ENCODE measurements around the gene COPA. TPM values are rescaled to one million over a fixed set of nuclear protein-coding genes. Genes with fewer than 3 reads are reported as not detected.

The COPA gene
- total RNA-seq, 3 donors from 2014 or later (not counting 1 experiment from before 2014, with no cell fraction given): 140 to 167 (median 148) TPM

- WGBS (ENCODE audit: insufficient coverage): 89% methylated on average over 23 of the region's 23 CpGs
- Histone ChIP-seq H3K4me1 (ENCODE audit: control insufficient read depth, insufficient read depth, low read length) (peaks cover 23% of the 10 kb centered on the region), H3K36me3 (ENCODE audit: control insufficient read depth, insufficient read depth, low read length) (peaks cover 39% of the 10 kb centered on the region), H3K27ac (ENCODE audit: low read length) (no peak overlapping the region), H3K4me3 (ENCODE audit: low read length) (no peak overlapping the region), H3K9me3 (ENCODE audit: control insufficient read depth, insufficient read depth, low read length) (no peaks in the 10 kb centered on the region), H3K27me3 (ENCODE audit: control insufficient read depth, insufficient read depth, low read length) (no peaks in the 10 kb centered on the region)
- peak overlapping the region; percentile 87 to 97 for H3K27ac Mint-ChIP-seq
- no peak for TF ChIP-seq CTCF (IDR thresholded peaks at IDR 0.05)
- H3K4me3 Mint-ChIP-seq: peak overlapping the region; percentile 98
- no peak for DNase-seq
- no peaks in the 10 kb centered on the region for H3K27me3 Mint-ChIP-seq (ENCODE audit: low read depth in 2 of 2)
- no peaks in the 10 kb centered on the region for H3K36me3 Mint-ChIP-seq
- no peaks in the 10 kb centered on the region for H3K9me3 Mint-ChIP-seq
- intact Hi-C loops (cut with micrococcal nuclease): loop anchor here (1.0 kb wide), 2 partner anchors 23 to 58 kb away; partner anchors contain the start of genes COPA, DCAF8 and NCSTN
- no peak for ATAC-seq
- H3K4me1 Mint-ChIP-seq: peaks cover 25 to 26% of the 10 kb centered on the region in 2 donors
Measured at GRCh38 chr1:160285506-160285905, 57.5 kb downstream of the COPA start.

GRCh38 chr1:160284782-160285344, 58.2 kb downstream of the COPA start, which contains the start of gene PEX19:
Gene PEX19, minus strand, starts transcription at chr1:160285133. Its CDS starts 9 bp downstream, at chr1:160285124.
- Mint-ChIP-seq H3K27me3 (ENCODE audit: low read depth in 2 of 2) (no peaks in the 10 kb centered on the region), H3K4me3 (peak within 1 kb of the TSS; percentile 98), H3K36me3 (peaks cover 5% of the 10 kb centered on the region), H3K4me1 (peaks cover 25 to 26% of the 10 kb centered on the region in 2 donors), H3K9me3 (no peaks in the 10 kb centered on the region), H3K27ac (peak within 1 kb of the TSS; percentile 87 to 97)
- no peaks in the 10 kb centered on the region for H3K9me3 ChIP-seq (ENCODE audit: control insufficient read depth, insufficient read depth, low read length)
- ATAC-seq (peak; percentile 100), DNase-seq (peak; percentile 93 to 96)
- intact Hi-C loops (cut with micrococcal nuclease): loop anchor here (1.0 kb wide), 2 partner anchors 23 to 58 kb away; partner anchors contain the start of genes COPA, DCAF8 and NCSTN
- H3K4me1 ChIP-seq (ENCODE audit: control insufficient read depth, insufficient read depth, low read length): peaks cover 23% of the 10 kb centered on the region
- H3K36me3 ChIP-seq (ENCODE audit: control insufficient read depth, insufficient read depth, low read length): peaks cover 39% of the 10 kb centered on the region
- TF ChIP-seq CTCF (IDR thresholded peaks at IDR 0.05): no peak
- H3K4me3 ChIP-seq (ENCODE audit: low read length): peak within 1 kb of the TSS; percentile 94
- under 1% methylated on average over 27 of the region's 27 CpGs for WGBS (ENCODE audit: insufficient coverage)
- no peaks in the 10 kb centered on the region for H3K27me3 ChIP-seq (ENCODE audit: control insufficient read depth, insufficient read depth, low read length)
- peak within 1 kb of the TSS; percentile 76 for H3K27ac ChIP-seq (ENCODE audit: low read length)

GRCh38 chr1:160284220-160284781, 58.7 kb downstream of the COPA start:
- peaks cover 39% of the 10 kb centered on the region for H3K36me3 ChIP-seq (ENCODE audit: control insufficient read depth, insufficient read depth, low read length)
- H3K4me1 ChIP-seq (ENCODE audit: control insufficient read depth, insufficient read depth, low read length): peaks cover 23% of the 10 kb centered on the region
- H3K27me3 Mint-ChIP-seq (ENCODE audit: low read depth in 2 of 2): no peaks in the 10 kb centered on the region
- peak in 1 of 2 donors; percentile 50 for DNase-seq
- peak overlapping the region; percentile 98 for H3K4me3 Mint-ChIP-seq
- no peaks in the 10 kb centered on the region for H3K9me3 Mint-ChIP-seq
- no peaks in the 10 kb centered on the region for H3K27me3 ChIP-seq (ENCODE audit: control insufficient read depth, insufficient read depth, low read length)
- H3K9me3 ChIP-seq (ENCODE audit: control insufficient read depth, insufficient read depth, low read length): no peaks in the 10 kb centered on the region
- peak overlapping the region; percentile 76 for H3K27ac ChIP-seq (ENCODE audit: low read length)
- peaks cover 11% of the 10 kb centered on the region for H3K36me3 Mint-ChIP-seq
- peak; percentile 9 to 18 (median 11) for ATAC-seq
- 7% methylated on average over 14 of the region's 15 CpGs for WGBS (ENCODE audit: insufficient coverage)
- H3K27ac Mint-ChIP-seq: peak overlapping the region; percentile 87 to 97
- H3K4me3 ChIP-seq (ENCODE audit: low read length): peak overlapping the region; percentile 94
- peaks cover 25 to 26% of the 10 kb centered on the region in 2 donors for H3K4me1 Mint-ChIP-seq
- no peak for TF ChIP-seq CTCF (IDR thresholded peaks at IDR 0.05)
- intact Hi-C loops (cut with micrococcal nuclease): no loop called here
